ENCODE measurements around the gene EPC2.

The EPC2 gene

DNA sequence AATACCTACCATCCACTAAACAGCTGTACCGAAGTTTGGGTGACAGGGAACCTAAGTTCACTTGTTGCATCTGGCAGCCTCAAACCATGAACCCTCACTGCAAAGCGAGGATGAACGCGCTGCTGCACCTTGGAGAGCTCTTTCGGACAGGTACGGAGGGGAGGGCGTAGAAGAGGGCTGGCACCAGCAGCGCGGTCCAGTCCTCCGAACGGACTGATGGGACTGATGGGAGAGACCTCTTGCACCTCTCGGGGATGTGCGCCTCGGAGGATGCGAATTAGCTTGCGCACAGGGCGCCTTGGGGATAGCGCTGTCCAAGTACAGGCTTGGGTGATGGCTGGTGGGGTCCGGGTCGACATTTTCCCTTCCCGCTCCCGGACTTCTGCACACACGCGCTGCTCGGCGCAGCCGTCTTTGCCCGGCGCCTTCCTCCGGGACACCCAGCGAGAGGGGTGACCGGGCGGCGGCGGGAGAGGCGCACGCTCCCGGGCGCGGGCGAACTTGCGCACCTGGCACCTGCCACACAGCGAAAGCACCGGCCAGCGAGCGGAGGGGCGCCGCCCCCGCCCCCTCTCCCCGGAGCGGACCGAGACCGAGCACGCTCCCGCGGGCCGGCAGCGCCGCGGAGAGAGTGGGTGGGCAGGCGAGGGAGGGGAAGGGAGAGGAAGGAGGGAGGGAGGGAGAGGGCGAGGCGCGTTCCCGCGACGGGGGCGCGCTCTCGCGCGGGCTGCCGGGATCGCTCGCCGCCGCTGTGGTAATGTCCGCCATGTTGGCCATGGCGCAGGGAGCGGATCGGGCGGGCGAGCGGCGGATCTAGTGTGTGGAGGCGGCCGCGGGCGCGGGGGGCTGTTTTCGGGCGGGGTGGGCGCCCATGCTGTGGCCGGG lies at the start of gene EPC2:
TSS of gene EPC2 (plus strand) at position 754 of the 885 bp plus-strand sequence. CDS start 267 bp downstream, outside the sequence.
- peak; percentile 4 for DNase-seq

DNA sequence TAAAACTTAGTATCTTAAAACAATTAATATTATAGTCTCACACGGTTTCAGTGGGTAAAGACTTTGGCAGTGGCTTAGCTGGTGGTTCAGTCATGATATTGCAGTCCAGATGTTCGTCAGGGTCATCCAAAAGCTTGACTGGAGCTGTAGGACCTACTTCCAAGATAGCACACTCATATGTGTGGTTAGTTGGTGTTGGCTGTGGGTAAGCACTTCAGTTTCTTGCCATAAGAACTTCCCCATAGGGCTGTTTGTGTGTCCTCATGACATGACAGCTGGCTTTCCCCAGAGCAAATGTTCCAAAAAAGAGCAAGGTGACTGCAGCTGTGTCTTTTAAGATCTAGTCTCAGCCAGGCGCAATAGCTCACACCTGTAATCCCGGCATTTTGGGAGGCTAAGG lies 48.5 kb upstream of the EPC2 start:
- DNase-seq, result no peak

GRCh38 chr2:148599109-148599991 lies 45.2 kb upstream of the EPC2 start:
- DNase-seq, result no peak

DNA sequence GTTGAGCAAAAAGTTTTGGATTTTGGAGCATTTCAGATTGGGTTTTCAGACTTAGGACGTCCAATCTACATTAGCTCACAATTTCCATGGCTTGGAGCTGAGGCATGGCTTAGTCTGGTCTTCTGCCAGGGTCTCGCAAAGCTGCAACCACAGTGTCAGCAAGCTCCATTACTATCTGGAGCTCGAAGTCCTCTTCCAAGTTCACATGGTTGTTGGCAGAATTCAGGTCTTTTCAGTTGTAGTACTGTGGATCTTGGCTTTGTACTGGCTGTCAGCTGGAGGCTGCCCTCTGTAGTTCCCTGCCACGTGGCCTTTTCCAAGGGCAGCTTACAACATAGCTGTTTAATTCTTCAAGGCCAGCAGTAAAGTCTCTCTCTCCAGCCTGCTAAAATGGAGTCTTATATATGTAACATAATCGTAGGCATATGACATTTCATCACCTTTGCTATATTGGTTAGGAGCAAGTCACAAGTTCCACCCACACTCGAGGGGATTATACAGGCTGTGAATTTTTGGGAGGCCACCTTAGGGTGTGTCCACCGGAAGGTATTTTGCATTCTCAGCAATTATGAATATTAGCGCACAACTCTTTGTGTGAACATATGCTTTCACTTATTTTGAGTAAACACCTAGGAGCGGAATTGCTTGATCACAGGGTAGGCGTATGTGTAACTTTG lies 41.5 kb upstream of the EPC2 start:
- no peak for DNase-seq

- no peak for DNase-seq
Observed at GRCh38 chr2:148603562-148603920, 41.0 kb upstream of the EPC2 start.

DNA sequence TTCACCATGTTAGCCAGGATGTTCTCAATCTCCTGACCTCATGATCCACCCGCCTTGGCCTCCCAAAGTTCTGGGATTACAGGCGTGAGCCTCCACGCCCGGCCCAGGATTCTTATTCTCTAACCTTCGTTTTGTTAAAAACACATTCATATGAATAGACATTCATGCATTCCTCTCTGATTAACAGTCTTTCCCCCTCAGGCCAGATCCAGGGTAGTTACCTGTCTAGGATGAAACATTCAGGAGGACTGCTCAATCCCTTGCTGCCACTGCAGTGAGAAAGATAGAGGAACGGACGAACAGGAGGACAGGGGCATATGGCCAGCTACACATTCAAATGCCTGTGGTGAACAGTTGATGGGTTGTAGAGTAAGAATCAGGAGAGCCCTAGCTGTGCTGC lies 39.6 kb upstream of the EPC2 start:
- DNase-seq, result no peak

DNA sequence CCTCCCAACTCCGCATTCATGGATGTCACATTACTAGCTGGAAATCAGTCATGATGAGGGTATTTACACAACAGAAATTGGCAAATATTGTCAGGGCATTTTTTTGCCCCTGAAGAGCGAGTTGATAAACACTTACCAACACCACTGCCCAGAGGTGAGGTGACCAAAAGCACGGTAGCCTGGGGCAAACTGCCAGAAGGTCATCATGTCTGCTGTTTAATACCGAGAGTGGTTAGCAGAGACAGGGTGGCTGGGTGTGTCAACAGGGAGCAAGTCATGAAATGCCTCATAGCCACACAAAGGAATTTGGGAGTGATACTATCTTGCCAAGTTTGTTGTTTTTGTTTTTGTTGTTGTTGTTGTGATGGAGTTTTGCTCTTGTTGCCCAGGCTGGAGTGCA lies 37.0 kb upstream of the EPC2 start:
- no peak for DNase-seq

DNA sequence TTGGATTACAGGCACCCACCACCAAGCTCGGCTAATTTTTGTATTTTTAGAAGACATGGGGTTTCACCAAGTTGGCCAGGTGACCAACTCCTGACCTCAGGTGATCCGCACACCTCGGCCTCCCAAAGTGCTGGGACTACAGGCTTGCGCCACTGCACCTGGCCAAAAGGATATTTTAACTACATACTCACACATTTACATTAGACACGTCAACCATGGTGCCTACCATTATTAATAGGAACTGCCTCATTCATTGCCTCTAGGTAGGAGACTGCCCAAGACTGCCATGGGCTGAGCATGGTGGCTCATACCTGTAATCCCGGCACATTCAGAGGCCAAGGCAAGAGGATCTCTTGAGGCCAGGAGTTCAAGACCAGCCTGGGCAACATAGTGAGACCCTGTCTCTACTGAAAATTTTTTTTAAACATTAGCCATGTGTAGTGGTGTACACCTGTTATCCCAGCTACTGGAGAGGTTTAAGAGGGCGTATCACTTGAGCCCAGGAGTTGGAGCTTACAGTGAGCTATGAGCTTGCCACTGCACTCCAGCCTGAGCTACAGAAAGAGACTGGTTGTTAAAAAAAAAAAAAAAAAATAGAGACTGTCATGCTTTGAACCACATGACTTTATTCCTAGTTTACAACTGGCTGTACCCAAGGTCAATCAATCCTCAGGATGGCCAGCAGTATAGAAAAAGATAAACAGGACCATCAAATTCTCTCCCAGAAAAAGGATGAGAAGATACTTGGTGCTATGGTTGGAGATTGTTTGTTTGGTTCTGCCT lies 31.1 kb upstream of the EPC2 start:
- no peak for DNase-seq

DNA sequence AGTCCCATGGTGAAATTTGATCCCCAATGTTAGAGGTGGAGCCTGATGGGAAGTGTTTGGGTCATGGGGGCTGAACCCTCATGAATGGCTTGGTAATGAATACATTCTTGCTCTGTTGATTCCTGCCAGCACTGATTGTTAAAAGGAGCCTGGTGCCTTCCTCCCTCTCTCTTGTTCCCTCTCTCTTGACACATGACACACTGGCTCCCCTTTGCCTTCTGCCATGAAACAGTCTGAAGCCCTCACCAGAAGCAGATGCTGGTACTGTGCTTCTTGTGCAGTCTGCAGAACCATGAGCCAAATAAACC lies 30.6 kb upstream of the EPC2 start:
- no peak for DNase-seq

DNA sequence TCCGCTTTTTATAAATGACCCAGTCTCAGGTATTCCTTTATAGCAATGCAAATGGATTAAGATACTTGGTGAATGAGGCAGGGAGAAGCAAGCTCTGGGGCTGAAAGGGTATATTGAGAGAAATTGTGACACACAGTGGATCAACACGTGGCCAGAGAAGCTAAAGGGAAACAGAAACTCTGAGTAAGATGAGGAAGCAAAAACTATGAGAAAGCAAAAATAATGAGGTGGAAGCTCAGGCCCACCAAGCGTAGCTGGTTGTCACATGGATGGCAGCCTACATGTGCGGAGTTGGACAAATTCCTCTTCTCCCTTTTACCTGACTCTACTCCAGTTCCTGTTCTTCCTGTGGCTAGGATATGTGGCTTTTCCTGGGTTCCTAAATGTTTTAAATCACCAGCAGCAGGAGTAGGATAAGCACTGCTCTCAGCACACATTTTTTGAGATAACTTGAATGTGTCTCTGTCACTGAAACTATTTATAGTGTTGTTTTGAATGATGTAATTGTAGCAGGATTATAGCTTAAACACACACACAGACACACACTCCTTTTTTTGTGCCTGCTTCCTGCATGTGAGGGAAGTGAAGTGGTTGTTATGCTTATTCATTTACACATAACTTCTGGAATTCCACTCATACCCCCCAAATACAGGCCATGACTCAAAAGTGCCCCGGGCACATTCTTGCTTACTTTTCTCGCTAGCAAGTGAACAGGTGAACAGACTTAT lies 30.1 kb upstream of the EPC2 start:
- no peak for DNase-seq

GRCh38 chr2:148615381-148615841 lies 29.1 kb upstream of the EPC2 start:
- DNase-seq, result no peak

DNA sequence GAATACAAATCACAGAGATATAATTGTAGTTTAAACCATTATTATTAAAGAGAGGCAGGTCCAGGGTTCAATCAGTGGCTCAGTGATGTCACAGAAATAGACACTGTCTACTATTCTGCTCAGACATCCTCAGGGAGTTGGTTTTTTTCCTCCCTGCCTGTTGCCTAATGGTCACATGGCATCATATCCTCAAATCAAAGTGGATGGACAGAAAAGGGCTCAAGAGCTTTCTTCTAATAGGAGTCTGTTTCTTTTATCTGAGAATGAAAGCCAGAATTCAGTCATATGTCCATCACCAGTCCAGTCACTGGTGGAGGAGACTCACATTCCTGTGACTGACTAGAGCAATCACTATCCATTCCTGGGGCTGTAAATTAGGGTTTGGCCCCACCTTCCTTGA lies 27.9 kb upstream of the EPC2 start:
- no peak for DNase-seq

GRCh38 chr2:148617219-148617618 lies 27.3 kb upstream of the EPC2 start:
- no peak for DNase-seq

DNA sequence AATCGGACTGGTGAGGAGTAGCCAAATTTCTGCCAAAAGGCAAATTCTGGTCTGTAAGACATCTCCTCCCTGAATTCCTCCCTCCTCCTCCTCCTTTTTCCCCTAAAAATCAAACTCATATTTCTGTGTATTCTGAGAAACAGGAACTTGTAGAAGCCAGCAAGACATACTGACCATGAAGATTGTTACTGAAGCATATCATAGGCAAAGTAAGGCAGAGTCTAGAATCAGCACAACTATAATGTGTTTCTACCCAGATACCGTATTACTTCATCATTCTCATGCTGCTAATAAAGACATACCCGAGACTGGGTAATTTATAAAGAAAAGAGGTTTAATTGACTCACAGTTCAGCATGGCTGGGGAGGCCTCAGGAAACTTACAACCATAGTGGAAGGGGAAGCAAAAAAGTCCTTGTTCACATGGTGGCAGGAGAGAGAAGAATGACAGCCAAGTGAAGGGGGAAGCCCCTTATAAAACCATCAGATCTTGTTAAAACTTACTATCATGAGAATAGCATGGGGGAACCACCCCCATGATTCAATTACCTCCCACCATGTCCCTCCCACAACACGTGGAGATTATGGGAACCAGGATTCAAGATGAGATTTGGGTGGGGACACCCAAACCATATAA lies 24.9 kb upstream of the EPC2 start:
- no peak for DNase-seq

DNA sequence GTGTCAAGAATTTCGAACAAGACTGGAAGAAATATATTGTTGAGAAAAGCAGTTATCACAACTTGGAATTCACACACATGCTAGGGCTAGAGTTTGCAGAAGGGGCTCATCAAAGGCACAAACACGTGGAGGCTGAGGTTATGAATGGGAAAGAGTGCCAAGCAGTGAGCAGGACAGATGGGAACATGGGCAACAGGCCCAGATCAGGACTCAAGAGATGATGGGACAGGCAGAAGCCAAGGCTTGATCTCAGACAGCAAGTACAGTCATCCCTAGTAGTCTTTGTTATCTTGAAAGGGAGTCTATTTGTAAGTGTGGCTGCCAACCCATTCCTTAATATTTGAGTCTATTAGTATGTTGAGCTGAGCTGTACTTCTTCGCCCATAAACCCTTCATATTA lies 22.2 kb upstream of the EPC2 start:
- DNase-seq, result no peak

GRCh38 chr2:148623086-148623485 lies 21.5 kb upstream of the EPC2 start:
- no peak for DNase-seq

DNA sequence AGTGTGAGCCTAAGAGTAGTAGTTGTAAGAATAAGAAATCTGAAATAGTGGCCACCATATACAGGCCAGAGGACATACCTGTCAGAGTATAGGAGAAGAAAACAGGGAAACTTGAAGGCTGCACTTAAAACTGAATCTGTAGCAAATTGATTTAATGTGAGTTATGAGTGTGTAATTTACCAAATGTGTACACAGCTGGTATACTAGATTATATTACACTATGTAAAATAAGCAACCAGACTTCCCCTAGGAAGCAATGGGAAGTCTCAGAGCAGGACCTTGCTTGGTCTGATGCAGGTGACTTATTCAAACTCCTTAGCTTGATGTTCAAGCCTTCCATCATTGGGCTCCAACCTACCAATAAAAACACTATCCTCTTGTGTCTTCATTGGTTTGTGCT lies 17.3 kb upstream of the EPC2 start:
- no peak for DNase-seq

- DNase-seq, result no peak
Observed at GRCh38 chr2:148634749-148635148, 9.8 kb upstream of the EPC2 start.

DNA sequence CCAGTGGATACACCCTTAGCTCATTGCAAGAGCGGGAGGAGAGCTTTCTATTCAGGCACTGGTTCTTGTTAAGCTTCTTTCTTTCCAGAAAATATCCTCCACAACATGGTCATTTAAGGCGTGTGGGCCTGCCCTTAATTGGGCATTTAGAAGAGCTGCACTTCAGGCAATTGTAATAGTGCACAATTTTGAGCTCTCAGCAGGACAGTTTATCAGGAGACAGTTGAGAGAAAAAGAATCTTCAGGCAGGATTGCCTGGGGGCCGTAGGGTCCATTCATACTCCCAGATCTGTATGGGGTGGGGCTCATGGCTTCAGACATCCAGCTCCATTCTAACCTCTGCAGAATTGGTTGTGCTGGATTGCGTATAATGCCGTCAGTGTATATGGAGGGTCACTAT lies 6.0 kb upstream of the EPC2 start:
- DNase-seq, result no peak

DNA sequence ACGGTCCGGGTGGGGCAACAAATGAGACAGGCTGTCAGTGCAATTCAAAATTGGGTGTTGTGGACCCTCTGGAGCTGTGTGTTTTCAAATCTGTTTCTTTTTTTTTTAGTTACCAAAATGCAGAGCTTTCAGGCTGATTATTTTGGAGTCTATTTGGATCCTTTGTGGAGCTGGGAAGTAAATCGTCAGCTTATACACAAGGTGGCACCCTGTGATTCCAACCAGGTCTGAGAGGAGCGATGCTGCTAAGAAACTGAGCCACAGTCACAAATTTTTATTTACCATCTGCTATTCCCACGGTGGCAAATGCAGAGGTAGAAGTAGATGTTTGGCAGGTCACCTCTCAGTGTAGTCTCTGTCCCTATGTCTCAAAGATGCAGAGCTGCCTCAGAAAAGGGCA lies 3.8 kb upstream of the EPC2 start:
- DNase-seq, result no peak

DNA sequence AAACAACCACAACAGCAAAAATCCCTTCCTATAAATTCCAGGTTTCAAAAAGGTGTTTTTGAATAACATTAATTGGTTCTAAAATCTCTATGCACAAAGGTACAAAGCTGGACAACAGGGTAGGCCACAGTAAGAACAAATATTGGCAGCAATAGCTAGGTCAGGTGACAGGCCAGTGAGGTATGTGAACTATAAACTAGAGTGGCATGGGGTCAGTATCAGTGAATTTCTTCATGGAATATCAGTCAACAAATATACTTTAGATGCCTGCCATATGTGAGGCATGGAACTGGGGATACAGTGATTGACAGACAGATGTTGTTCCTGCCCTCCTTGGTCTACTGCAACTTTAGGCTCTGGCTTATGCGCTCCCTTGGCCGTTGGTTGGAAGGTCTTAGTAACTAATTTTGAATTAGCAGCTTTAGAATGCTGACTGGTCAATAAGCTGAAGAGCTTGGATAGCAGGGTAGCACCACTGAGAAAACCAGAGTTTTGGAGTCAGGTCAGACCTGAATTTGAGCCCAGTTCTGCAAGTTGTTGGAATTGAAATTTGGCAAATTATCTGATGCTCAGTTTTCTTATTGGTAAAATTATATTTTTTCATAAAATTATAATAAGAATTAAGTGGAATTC lies 2.3 kb upstream of the EPC2 start:
- DNase-seq, result no peak

Data from NCI-H187 treated with DMSO at 0.1 percent for 48 hours (cell line).